Dedifferentiated amniotic fluid mesenchymal stem cell (primary cell): Measurements from ENCODE around the gene CA6.
"Not testable (repeated sequence)": the region's sequence is repeated elsewhere in the genome, so short reads cannot be mapped to it uniquely, and the experiment has no call there.

Source experiments
- DNase-seq: peaks from one replicate; pipeline ENCODE4 v3.0.0-alpha.2; 2016; ENCODE audit errors: extremely low spot score

Gene CA6

DNA sequence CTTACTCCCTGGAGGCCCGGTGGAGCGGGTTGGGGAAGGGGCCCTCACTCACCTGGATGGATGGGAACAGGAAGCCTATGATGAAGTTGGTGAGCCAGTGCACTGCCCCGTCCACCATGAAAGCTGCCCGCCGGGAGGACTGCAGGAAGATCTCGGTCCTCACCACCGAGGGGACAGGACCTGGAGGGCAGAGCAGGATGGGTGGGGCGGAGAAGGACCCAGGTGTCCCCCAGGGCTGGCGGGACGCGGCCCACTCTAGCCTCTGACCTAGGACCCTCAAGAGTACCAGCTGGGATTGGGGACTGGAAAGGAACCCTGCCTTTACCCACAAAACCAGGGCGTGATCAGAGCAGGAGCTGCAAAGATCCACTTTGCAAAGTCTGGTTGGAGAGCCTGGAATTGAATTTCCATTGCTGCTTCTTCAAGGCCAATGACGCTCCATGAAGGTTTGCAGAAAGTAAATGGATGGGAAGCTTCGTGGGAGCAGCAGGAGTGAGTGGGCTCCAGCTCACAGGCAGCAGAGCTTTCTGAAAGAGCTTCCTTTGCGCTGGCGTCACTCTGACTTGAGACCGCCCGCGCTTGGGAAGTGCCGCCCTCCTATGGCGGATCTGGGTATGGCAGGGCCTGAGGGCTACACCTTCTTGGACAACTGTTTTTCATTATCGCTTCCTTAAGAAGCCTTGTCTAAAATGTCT is 59.2 kb downstream of the CA6 start:
- peak; percentile 88 for DNase-seq

DNA sequence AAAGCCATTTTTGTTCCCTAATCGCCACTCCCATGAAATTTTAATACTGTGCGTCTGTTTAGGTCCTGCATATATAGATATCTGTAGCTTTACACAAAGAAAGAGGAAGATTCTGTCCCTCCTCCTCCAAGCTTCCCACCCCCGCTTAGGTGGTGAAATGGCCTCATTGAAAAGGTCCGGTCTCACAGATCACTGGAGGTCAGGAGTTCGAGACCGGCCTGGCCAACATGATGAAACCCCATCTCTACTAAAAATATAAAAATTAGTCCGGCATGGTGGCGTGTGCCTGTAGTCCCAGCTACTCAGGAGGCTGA is 59.7 kb downstream of the CA6 start:
- no peak for DNase-seq

DNA sequence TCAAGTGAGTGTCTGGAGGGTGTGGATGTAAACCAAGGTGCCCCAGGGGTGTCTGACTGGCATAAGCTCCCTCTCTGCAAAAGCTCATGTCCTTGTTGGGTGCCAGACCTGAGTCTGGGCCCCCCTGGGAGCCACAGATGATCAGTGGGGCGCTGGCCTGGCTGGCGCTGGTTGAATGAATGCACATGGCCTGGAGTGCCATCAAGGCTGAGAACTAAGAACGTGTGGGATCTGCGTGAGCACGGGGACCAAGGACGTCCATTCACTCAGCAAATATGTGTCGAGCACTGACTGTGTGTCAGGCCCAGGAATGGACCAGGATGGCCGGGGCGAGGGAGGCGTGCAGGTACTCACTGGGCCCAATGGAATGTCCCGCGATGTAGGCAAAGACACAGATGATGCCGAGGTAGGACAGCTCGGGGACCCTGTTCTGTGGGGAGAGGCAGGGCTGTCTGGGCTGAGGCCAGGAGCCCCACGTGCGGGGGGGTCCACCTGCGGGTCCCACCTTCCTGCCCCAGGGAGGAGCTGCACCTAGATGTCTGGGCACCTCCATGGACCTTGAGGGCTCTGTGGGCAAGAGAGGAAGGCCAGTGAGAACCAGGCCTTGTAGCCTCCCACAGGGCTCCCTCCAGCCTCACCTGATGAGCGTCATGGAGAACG is 61.4 kb downstream of the CA6 start:
- no peak for DNase-seq

DNA sequence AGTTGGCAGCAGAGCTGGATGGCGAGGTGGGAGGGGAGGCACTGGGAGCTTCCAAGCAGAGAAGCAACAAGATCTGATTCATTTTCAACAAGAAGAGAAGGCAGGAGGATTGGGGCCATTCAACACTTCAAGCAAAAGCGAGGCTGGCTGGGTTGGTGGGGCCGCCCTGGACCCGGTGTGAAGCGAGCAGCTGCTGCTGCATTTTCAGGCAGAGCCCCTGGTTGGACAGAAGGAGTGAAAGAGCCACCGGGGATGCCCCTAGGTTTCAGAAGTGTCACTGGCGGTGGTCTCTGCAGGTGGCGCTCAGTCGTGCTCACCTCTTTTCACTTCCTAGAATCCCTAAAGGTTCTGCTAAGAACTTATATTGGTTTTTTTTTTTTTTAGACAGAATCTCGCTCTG is 62.6 kb downstream of the CA6 start:
- no peak for DNase-seq

DNA sequence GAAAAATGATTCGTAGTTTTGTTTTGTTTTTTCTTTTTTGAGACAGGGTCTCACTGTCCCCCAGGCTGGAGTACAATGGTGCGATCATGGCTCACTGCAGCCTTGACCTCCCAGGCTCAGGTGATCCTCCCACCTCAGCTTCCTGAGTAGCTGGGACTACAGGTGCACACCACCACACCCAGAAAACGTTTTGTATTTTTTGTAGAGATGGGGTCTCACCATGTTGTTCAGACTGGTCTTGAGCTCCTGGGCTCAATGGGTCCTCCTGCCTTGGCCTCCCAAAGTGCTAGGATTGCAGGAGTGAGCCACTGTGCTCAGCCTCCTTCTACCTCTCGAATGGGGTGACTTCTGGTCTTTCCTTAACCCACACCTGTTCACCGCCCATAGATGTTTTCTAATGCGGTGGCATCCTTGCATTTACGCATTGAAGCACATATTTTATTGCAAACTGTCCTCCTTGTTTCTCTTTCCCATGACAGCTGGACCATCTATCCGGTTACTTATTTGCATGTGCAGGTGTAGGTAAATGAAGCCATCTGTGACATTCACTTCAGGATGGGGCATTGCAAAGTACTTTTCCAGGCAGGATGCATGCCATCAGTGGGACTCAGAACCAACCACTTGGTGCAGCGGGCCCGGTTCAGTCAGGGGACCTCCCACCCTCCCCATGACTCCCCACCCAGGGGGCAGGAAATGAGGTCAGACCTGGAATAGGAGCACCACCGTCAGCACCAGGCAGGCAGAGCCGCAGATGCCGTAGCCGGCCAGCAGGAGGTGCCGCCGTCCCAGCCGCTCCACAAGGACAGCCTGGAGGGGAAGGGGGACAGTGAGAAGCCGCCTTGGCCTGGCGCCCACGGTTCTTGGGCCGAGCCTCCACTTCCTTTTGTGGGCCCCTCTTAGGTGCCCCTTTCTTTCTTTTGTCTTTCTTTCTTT is 64.0 kb downstream of the CA6 start:
- DNase-seq = no peak

DNA sequence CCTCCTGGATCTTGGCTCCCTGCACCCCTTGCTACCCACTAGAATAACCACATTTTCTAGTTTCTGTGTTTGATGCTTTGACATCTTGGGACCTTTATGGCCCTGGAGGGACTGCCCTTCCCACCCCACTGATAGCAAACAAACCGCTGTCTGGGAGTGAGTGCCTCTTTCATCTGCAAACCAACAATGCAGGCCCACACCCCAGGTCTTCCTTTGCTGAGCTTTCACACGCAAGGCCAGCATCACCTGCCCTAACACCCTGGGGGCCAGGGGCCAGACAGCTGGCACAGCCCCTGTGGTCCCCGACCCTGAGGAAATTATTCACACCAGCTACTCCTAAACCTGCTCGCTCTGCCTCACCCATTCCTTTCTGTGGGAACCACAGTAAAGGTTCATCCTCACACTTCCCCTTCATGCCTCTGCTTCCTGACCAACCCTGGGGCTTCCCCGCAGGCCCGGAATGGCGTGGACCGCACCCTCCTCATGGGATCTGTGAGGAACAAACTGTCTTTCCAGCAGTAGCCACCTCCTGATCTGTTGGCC is 65.2 kb downstream of the CA6 start:
- DNase-seq = no peak

DNA sequence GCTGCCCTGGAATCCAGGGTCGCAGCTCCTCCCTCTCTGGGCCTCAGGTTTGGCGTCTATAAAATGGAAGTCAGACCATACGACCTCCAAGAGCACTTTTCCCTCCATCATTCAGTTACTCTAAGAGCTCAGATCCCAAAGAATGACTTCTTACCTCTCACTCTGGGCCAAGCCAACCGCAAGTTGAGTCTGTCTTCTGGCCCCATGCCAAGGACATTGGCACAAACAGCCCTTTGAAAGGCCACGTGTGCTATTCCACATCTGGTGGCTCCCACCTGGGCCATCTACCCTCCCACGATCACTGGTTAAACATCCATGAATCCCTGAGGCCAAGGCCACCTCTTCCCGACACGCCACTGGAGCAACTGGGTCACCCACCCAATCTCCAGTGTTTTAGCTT is 68.2 kb downstream of the CA6 start:
- DNase-seq = no peak

DNA sequence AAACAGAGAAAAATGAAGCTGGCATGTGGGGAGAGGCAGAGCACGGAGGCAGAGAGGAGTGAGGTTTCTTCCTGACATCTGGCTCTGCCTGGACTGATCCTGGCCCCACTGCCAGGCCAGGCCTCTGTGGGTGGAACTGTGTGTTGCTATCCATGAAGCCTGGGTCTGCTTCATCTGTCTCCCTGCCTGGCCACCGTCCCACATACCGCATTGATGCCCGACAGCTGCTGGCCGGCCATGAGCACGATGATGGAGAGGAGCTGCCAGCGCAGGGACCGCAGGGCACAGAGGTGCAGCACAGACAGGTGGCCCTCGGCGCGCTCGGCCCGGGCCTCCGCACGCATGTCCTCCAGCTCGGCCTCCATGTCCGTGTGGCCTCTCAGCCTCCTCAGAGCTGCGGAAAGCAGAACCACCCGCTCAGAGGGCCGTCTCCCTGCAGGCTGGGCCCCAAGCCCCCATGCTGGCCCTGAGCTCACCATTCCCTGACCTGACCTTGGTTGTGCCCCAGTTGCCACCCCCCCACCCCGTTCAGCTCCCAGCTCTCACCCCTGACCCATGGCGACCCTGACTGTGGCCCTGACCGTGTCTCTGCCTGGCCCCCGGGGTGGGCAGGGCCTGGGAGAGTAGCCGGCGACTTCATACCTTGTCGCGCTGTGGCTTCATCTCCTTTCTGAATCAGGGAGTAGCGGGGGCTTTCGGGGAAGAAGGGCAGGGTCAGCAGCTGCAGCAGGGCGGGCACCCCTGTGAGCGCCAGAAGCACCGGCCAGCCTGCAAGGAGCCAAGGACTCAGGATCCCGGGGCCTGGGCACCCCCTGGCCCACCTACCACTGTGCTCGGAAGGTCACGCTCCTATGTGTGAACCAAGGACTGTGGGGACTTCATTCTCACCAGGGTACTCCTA is 69.1 kb downstream of the CA6 start:
- DNase-seq = no peak

DNA sequence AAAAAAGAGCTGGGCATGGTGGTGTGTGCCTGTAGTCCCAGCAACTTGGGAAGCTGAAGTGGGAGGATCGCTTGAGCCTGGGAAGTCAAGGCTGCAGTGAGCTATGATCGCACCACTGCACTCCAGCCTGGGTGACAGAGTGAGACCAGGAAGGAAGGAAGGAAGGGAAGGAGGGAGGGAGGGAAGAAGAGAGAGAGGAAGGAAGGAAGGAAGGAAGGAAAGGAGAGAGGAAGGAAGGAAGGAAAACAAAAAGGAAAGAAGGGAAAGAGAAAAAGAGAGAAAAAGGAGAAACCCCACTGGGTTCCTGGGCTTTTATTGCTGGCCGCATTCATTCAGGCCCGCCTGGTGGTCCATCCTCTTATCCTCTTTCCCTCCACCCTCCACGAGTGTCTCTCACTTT is 70.8 kb downstream of the CA6 start:
- no peak for DNase-seq

DNA sequence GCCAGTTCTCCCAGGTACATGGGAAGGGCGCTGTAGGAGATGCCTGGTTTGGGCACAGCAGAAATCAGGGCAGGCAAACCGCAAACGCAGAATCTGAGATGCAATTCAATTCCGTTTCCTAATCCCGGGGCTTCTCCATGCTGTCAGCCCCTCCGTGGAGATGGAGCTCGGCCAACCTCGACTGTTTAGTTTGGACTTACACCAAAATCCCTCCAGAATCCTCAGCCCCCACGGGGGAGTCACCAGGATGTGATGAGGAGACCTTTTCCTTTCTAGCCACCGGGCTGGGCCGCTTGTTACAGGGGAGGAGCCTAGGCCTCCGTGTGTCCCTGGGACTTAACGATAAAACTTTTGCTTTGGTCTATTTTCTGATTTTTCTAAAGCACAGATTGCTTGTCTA is 72.7 kb downstream of the CA6 start:
- DNase-seq = no peak

DNA sequence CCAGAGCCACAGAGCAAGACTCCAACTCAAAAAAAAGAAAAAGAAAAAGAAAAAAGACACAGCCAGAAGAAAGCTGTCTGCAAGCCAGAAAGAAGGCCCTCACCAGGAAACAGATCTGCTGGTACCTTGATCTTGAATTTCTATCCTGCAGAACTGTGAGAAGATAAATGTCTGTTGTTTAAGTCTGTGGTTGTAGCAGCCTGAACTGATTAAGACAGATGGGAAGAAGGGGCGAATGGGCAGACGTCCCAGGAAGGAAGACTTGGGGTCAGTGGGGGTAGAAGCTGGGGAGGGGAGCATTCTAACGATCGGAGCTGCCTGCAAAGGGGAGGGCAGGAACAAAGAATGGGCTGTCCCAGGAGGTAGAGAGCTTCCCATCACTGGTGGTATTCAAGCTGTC is 74.2 kb downstream of the CA6 start:
- DNase-seq = no peak

DNA sequence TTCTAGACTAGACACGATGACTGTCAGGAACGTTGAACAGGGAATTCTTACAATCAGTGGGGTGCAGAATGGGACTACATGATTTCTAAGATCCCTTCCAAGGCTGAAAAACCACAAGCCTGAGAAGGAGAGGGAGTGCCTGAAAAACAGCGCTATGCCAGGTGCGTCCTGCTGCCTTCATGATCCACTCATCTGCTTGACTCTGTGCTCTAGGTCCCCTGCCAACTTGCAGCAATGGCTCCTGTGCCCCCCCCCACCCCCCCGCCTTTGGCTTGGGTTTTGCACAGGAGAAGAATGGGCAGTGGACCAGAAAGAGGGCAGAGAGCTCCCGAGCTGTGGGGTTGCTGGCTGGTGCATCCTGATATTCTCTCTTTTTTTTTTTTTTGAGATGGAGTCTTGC is 74.6 kb downstream of the CA6 start:
- DNase-seq = no peak

DNA sequence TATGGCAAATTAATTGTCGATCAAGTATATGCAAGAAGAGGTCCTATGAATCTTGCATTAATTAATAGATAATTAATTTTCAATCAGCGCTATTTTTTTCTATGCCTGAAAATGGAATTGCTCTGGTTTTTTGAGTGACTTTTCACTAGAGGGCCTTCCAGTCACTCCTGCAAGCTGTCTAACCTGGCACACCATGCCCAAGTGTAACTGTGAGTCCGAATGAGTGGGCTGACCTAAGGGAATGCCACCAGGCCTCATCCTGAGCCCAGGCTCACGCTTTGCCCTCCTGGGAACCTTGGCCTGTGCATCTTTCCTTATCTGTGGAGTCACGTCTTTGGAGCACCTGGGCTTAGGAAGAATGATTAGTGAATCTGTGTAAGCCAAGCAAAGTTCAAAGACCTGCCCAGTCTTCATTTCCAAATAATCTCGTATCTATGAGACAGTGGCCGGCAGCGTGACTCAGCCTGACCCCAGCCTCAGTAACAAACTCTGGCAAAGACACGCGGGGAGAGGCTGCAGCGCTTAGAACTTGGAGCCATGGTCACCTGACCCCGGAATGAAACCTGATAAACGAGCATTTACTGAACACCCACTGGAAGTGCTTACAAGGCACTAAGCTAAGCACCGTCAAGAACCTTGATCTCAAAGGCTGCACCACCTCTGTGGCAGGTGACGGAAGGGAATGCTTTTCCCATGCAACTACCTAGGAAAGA is 76.5 kb downstream of the CA6 start:
- DNase-seq = not testable (repeated sequence)

DNA sequence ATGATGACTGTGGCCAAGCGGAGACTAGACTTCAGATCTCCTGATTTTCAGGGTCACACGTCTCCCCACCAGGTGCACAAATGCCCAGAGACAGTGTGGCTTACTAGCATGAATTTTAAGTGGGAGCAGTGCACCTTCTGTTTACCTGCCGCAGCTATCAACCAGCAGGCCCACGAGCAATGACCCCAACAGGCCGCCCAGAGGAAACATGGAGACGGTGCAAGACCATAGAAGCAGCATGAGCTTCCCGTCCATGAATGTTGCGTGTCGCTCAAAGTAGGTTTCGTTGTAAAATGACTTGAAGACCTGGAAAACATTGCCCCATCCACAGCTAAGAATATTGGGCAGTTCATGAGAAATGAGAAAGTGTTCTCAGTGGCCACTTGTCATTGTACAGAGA is 77.1 kb downstream of the CA6 start:
- no peak for DNase-seq
